Activated CD8-positive, alpha-beta memory T cell treated with anti-CD3 and anti-CD28 coated beads, Interleukin-2, amount 50 U/mL, for 4 hours (primary cell): ENCODE measurements around the gene DHX16.
A peak's percentile ranks its signal among the peaks of the same experiment; 100 is the strongest.

ENCODE experiments used
- DNase-seq: peaks from one replicate; pipeline ENCODE4 v3.0.0-alpha.2; 2020

DHX16 gene

GRCh38 chr6:30626484-30627366 is 46.1 kb downstream of the DHX16 start, which contains the start of gene ATAT1:
TSS of gene ATAT1 (plus strand) at chr6:30626874.
- peak; percentile 92 for DNase-seq

DNA sequence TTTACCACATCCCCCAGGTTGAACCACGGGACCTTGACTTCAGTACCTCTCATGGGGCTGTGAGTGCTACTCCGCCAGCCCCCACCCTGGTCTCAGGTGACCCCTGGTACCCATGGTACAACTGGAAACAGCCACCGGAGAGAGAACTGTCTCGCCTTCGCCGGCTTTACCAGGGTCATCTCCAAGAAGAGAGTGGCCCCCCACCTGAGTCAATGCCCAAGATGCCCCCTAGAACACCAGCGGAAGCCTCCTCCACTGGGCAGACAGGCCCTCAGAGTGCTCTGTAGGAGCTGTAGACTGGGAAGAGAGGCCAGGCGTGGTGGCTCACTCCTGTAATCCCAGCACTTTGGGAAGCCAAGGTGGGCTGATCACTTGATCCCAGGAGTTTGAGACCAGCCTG is 47.3 kb downstream of the DHX16 start:
- no peak for DNase-seq

- DNase-seq = no peak
These were observed 53.2 kb downstream of the DHX16 start for GRCh38 chr6:30619561-30619960.

GRCh38 chr6:30618270-30618797 is 54.5 kb downstream of the DHX16 start:
- no peak for DNase-seq

DNA sequence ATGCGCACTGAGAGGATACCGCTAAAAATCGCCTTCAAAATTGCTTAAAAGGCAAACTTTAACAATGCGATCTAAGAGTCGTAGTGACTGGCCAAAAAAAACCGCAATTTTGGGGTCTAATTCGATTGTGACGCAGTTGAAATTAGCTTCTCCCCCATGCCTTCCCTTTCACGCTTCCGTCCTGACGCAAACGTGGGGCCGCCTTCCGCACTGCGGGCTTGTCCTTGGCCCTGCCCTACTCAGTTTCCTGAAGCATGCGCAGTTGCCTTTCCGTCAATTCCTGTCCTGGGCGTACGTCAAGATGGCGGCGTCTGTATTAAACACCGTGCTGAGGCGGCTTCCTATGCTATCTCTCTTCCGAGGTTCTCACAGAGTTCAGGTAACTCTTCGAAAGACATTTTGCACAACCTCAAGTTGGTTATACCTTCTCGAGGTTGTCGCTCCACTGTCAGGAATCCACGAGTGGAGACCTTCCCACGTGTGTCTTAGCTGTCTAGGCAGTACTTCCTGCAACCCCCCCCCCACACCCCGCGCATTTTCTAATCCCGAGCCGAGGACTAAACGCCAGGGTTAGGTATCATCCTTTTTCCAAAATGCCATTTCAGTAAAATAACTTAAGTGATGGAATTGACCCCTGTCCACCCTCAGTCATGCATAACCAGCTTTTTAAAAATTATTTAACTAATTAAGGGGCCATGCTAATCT is 55.1 kb downstream of the DHX16 start, which contains the start of gene MRPS18B:
Gene MRPS18B (plus strand): TSS at position 276 of the 705 bp plus-strand sequence. CDS start 26 bp downstream, at position 302.
- peak; percentile 96 for DNase-seq

GRCh38 chr6:30616811-30617564 is 55.8 kb downstream of the DHX16 start, which contains the start of gene PPP1R10:
TSS of gene PPP1R10 (minus strand) at chr6:30617243. CDS start at chr6:30609944, 7,299 bp downstream.
- peak; percentile 96 for DNase-seq

DNA sequence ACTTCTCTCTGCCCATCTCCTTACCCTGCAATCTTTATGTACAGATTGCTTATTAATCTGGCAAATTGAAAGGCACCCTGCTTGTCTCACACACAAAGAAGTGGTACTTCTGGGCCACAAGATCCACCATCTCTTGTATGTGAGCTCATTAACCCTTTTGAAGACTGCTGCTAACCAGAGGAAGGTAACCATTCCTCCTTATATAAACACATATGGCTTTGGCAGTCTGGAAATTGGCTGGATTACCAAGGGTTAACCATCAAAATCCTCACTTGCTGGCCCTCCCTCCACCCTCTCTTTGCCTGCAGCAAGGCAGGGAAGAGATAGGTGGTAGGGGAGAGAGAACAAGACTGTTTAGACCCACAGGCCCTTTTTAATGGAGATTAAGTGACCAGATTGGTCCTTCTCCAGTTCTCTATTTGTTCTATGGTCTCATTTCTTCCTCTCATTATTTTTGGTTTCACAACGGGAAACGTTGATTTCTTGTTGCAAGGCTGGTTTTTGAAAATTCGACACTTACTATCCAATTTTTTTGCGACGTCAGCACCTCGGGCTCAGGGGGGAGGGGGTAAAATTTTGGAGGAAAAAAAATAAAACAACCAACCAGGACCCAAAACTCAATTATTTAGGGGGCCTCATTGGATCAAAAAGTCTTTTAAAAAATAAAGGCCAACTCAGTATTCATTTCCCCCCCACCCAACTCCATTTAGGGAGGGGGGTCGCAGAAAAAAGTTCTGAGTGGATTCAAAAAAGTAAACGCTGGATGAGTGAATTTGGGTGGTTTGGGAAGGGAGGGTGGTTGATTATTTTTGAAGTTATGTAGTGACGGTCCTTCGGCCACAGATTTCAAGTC is 56.6 kb downstream of the DHX16 start:
- no peak for DNase-seq

DNA sequence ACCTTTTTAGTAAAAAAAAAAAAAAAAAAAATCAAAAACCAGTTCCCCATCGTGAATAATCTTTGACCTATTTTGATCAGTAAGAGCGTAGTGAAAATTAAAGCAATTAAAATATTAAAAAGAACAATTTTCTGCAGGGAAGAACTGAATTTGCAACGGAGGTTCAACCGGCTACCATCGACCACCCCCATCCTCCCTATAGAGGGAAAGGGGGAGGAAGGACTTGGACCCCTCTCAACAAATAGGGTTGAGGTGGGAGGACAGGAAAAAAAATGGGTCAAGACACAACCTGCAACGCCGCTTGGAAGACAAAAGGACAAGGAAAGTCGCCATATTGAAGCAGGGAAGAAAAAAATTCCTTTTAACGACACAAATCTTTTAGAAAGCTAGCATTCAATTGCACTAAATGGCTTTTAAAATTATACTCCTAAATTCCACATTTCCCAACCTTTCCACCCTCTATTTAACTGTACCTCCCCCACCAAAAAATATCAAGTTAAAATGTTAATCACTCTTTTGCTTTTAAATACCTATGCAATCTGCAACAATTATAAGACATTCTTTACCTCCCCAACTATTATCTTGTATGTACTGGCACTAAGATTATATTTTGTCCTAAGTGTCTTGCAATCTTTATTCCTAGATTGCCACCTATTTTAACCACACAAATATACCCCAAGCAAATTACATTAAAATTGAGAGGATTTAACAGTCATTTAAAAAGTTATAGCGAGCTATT is 57.4 kb downstream of the DHX16 start:
- no peak for DNase-seq

DNA sequence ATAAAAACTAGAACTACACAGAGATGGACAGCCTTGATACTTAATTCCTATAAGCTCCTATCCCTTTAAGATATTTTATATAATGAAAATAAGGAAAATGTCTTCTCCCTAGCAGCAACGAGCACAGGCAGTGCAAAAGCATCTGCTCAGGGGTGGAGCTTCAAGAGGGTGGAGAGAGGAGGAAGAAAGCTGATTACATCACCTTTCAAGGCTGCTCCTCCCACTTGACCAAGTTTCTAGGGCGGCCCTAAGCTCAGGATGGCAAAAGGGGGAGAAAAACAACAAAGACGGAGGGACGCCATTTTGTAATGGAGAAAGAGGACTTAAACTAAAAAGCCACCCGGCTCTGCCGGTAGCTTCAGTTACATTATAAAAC is 58.0 kb downstream of the DHX16 start:
- DNase-seq = peak; percentile 77

GRCh38 chr6:30614044-30614842 is 58.6 kb downstream of the DHX16 start:
- no peak for DNase-seq

- no peak for DNase-seq
These were observed 59.4 kb downstream of the DHX16 start for GRCh38 chr6:30613251-30614043.

DNA sequence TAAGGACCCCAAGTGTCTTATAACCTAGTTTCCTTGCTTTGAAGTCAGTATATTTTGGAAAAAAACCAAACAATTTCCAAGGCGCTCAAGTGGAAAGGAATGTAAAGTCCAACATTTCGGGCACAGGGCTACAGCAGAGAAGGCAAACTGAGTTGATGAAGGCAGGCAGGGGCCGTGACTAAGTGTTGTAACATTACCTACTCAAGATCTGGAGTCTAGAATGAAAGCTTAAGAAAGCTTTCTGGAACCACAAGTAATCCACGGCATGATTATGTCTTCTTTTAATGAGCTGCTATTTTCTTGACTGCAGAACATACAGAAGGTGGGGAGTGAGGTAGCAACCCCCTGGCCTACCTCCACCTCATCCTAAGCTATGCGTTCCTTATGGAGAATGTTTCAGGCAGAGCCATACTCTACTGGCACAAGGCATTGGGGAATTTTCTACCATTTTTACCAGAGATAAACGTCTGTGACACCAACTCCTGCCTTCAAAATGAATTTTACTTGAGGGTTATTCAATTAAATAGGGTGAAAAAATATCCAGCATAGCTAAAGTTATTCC is 60.0 kb downstream of the DHX16 start:
- DNase-seq = no peak

DNA sequence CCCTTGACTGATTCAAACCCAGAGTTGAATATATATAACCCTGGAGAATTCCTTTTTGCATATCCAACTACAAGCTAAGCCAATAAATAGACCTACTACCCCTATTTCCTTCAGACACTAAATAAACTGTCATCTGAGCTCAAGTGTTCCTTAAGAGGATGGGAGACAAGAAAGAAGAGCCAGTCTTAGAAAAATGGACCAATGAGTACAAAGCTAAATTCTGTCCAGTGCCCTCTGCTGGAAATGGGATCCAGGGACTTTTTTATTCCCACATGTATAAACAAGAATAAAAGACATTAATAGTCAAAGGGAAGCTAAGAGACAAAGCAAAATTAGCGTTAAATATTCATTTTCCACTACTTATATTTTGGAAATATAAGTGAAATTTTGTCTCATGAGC is 60.6 kb downstream of the DHX16 start:
- DNase-seq = no peak

DNA sequence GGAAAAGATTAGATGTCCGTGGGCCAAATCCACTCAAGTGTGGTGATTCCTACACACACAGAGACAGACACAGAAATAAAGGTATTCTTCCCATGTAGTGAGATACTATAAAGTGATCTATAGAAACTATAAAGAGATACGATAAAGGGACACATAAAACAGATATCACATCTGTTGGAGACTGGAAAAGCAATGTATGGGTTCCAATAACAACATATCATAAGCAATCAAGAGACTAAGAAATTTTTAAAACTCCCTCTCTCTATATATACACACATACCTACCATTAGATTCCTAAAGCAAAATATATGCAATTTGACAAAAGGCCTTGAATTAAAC is 61.0 kb downstream of the DHX16 start:
- no peak for DNase-seq

DNA sequence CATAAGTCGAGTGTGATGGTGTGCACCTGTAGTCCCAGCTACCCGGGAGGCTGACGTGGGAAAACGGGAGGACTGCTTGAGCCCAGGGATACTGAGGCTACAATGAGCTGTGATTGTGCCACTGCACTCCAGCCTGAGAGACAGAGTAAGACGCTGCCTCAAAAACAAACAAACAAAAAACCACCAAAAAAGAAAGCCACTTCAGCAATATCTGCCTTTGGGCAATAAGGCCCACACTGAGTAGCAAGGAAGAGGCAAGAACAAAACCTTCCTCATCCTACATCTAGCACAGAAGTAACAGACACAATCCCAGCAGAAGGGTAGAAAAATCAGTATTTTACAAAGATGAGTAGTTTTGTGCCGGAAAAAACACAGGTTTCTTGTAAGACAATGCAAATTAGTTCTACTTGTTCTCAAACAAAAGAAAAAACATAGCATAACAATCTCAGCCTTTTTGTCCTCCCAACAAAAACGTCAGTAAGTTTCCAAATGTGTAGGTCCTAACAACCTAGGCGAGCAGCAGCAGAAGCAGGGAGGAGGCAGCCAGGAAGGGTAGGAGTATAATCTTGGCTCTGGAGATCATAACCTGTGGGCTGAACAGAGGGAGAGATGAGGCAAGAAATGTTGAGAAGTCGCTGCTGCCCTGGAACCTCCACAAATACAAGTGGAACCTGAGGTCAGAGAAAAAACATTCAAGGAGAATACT is 61.5 kb downstream of the DHX16 start:
- no peak for DNase-seq

DNA sequence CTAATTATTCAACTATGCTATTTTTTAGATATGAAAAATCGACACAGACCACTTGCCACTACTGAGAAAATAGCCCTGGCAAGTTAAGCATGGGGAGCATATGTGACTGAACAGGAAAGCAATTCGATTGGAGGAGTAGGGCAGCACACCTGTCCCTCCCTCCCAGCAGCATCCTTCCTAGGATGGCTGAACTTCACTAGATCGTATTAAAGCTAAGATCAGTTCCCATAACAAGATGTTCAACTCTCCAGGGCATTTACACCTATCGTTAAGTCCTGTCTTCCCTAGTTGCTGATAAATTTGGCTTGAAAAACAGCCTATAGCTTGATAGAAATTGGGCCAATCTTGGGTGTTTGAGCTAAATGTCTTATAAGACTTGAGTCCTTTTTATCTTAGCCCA is 62.7 kb downstream of the DHX16 start:
- no peak for DNase-seq

- DNase-seq = no peak
These were observed 68.8 kb downstream of the DHX16 start for GRCh38 chr6:30603961-30604360.
